H1 (cell line): ENCODE data around the gene ECPAS. TPM values are rescaled to one million over a fixed set of nuclear protein-coding genes. Genes with fewer than 3 reads are reported as not detected.

Source experiments
- EZH2 ChIP-seq: fragments of 200-600 bp; sonication (generic); IDR thresholded peaks from 2 replicates; pipeline ENCODE4 v1.7.1; 2012; ENCODE audit warnings: low read depth, mild to moderate bottlenecking, moderate library complexity, low read length, inconsistent platforms; ENCODE audit not compliant: severe bottlenecking
- polyA plus RNA-seq, 7 experiments: library from polyadenylated mRNA; depleted of rRNA in 3 of 7; stranded (reverse) in 5 of 7; unstranded in 2 of 7; fragments of >200 nt in 5 of 7; fragments of 200-250 nt in 2 of 7; gene quantifications; 1 replicate in 5 of 7; 2 replicates in 1 of 7; 4 replicates in 1 of 7; pipeline versions ENCODE4 v1.2.1 to v1.2.3, GENCODE V29; 2011 to 2013; ENCODE audit warnings: missing spikeins in 2 of 7, mixed read lengths in 2 of 7
- total RNA-seq: library from RNA; stranded (reverse); fragmentation: NEBNext Ultra II Directional; extraction: Animal tissue kit (Norgen Biotek cat#: 25700); gene quantifications from 2 replicates; pipeline ENCODE4 v1.2.1, GENCODE V29; 2021

ECPAS gene
- total and polyA plus RNA-seq, 2 of the 8 experiments (the other 6 are each of a cell fraction or from before 2014, with no cell fraction given) = 20.9 to 131 TPM

DNA sequence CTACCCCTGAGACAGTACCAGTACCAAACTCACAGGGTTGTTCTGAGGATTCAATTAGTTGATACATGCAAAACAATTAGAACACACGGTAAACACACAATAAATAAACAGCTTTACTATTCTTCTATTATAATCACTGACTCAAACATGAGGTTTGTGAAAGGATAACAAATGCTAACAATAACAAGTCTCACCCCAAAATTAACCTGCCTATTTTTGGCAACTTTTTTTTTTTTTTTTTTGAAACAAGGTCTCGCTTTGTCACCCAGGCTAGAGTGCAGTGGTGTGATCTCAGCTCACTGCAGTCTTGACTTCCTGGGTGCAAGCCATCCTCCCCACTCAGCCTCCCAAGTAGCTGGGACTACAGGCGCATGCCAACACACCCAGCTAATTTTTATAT lies 6.5 kb downstream of the ECPAS start (continued):
- no peak for TF ChIP-seq EZH2
